ENCODE results near the gene DAZL.

The DAZL gene

DNA sequence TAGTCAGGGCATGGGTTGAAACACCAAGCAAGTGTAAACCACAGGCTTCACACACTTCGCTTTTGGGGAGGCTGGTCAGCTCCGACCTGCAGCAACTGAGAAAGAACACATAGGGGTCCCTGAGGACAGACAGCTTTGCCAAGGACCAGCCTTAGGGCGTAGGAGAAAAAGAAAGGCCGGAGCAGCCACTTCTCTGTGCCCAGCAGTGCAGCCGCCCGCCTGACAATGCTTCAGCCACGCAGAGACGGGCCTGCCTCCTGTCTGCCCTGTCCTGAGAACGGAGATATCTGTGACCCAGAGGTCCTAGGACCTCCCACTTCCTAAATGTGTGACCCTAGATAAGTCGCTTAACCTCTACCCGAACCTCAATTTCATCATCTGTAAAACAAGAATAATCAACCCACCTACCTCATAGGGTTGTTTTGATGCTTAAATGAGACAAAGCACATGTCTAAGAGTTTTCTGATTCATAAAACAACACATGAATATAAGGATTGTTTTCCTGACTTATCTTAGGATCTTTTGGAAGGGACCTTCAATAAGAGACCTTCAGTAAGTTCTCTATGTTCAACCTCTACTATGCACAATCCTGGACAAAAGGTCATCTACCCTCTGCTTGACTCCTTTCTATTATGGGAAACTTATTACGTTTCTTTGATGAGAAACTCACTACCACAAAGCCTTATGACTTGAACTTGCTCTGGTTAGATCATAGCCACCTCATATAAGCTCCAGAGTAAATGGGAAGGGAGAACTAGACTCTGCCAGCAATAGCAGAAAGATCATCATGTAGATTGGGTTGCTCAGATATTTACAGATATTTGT, 58.8 kb downstream of the DAZL start:
- no peak for DNase-seq (ENCODE audit: low spot score)
- FAIRE-seq, result no peak

DNA sequence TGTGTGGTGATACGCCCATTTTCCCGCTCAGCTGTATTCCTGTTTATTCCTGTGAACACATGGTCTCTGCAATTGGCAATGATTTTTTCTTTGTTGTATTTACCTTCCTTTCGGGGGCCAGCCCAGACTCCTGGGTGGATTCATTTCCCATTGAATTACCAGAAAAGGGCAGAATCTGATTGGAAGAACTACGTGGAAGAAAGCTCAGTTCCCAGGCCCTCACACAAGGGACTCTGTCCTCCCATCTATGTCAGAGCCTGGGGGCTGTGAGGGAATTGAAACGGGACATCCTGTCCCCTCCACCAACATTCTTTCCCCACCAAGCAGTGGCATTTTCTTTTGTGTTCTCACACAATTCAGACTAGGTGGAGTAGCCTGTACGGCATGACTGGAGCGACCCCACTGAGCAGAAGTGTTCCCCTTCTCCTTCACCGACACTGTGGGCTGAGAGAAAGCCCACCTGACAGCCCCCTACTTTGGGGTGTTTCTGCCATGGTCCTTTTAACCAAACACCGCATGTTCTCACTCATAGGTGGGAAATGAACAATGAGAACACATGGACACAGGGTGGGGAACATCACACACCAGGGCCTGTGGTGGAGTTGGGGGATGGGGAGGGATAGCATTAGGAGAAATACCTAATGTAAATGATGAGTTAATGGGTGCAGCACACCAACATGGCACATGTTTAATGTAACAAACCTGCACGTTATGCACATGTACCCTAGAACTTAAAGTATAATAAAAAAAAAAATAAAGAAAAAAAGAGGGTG, 59.6 kb downstream of the DAZL start:
- no peak for DNase-seq (ENCODE audit: low spot score)
- no peak for FAIRE-seq

DNA sequence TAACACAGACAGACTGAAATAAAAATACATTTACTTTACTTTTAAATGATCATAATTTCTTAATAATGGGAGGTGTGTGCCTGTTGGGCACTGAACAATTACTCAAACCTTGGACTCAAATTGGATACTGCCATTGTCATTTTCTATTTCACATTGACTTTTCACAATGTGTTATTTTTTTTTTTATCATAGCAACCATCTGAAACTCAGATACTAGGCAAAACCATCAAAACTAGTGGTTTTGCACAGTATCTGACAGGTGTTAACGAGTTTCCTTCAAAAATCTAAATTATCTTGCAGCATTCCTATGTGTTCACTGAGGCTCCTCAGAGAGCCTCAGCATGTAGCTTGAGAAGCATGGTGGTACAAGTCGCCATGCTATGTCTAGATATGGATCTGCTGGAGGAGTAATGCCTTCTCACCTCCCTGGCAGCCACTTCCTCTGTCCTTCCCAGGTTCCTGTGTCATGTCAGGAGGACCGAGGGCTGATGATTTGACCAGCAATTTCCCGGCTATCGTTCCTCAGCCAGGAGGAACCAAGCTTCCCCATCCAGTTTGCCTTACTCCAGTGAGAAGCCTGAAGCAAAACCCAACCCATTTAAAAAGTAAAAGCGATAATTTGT, 61.9 kb downstream of the DAZL start:
- FAIRE-seq (no peak), DNase-seq (ENCODE audit: low spot score) (no peak)

- no peak for FAIRE-seq
Observed at GRCh38 chr3:16538507-16538906, 66.7 kb downstream of the DAZL start.

GRCh38 chr3:16536996-16537395, 68.2 kb downstream of the DAZL start:
- no peak for FAIRE-seq
- no peak for DNase-seq (ENCODE audit: low spot score)

More at GRCh38 chr3:16538507-16538906, 66.7 kb downstream of the DAZL start:
- no peak for DNase-seq (ENCODE audit: low spot score)
